Measurements from ENCODE around the gene SUGCT. TPM values are rescaled to one million over a fixed set of nuclear protein-coding genes. Genes with fewer than 3 reads are reported as not detected.

The SUGCT gene
- total and polyA plus RNA-seq, 12 donors = 8.4 to 96.4 (median 25.5) TPM

DNA sequence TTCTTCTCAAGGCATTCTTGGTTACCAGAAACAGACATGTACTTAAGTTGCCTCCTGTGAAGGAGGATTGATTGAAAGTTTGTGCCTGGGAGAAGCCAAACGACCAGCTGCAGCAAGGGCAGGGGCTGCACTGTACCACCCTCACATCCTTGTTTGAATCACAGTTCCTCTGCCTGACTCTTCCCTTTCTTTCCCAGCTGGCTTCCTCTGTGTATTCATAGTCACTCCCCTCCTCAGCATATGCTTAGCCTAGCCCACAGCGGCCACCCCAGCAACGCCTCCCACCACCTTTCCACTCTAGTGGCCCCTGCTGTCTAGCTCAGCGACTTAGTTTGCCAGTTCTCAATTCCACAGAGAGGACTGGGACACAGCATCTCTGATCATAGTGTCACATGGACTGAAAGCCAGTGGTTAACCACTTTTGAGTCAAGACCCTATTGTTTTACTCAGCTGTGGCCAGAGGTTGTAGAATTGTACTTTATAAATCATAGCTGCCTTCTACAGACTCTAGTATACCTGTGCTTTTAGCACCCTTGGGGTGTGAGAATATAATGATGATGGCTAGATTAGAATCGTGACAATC is 643.0 kb downstream of the SUGCT start:
- Histone ChIP-seq H3K27ac (no peak overlapping the region), H3K9me3 (replicated peaks in 1 of 3) (no peaks in the 10 kb centered on the region), H3K27me3 (no peaks in the 10 kb centered on the region), H3K4me3 (no peak overlapping the region), H3K4me1 (replicated peaks in 1 of 2) (peaks cover 15 to 26% of the 10 kb centered on the region in 2 donors), H3K36me3 (replicated peaks in 1 of 2) (no peaks in the 10 kb centered on the region)
- DNase-seq = no peak
- WGBS, 4 donors = 81 to 86% (median 82%) methylated on average over 5 of the region's 5 CpGs
- TF ChIP-seq, protein P1, sequence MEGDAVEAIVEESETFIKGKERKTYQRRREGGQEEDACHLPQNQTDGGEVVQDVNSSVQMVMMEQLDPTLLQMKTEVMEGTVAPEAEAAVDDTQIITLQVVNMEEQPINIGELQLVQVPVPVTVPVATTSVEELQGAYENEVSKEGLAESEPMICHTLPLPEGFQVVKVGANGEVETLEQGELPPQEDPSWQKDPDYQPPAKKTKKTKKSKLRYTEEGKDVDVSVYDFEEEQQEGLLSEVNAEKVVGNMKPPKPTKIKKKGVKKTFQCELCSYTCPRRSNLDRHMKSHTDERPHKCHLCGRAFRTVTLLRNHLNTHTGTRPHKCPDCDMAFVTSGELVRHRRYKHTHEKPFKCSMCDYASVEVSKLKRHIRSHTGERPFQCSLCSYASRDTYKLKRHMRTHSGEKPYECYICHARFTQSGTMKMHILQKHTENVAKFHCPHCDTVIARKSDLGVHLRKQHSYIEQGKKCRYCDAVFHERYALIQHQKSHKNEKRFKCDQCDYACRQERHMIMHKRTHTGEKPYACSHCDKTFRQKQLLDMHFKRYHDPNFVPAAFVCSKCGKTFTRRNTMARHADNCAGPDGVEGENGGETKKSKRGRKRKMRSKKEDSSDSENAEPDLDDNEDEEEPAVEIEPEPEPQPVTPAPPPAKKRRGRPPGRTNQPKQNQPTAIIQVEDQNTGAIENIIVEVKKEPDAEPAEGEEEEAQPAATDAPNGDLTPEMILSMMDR (IDR thresholded peaks at IDR 0.05) = no peak
- TF ChIP-seq POLR2A (IDR thresholded peaks at IDR 0.05) = no peak
- intact Hi-C loops (cut with DNase I) = no loop called here

DNA sequence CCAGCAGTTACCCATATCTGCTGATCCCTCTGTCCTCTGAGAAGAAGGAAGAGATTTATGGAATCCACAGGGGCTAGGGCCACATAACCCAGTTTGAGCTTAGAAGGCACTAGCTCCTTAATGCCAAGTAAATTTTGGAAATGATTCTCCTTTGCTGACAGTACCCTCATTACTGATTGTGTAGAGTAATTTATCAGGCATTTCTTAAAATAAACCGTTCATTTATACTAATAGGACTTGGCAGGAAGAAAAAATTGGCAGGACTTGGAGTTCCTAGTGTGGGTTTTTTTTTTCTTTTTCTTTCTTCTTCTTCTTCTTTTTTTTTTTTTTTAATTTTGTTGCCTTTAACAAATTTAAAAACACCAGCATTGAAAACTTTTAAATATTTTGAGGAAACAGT is 645.7 kb downstream of the SUGCT start:
- intact Hi-C loops (cut with DNase I) = no loop called here
- Histone ChIP-seq H3K9me3 (replicated peaks in 1 of 3) (no peaks in the 10 kb centered on the region), H3K36me3 (replicated peaks in 1 of 2) (no peaks in the 10 kb centered on the region), H3K4me1 (replicated peaks in 1 of 2) (peaks cover 15 to 26% of the 10 kb centered on the region in 2 donors), H3K27ac (peak overlapping the region in 2 of 5 donors; percentile 4 to 28), H3K27me3 (no peaks in the 10 kb centered on the region), H3K4me3 (no peak overlapping the region)
- TF ChIP-seq, protein P1 (IDR thresholded peaks at IDR 0.05) = no peak
- TF ChIP-seq POLR2A (IDR thresholded peaks at IDR 0.05) = no peak
- DNase-seq = no peak
- WGBS, 4 donors = 17 to 32% (median 25%) methylated on average over 1 of the region's 1 CpG

DNA sequence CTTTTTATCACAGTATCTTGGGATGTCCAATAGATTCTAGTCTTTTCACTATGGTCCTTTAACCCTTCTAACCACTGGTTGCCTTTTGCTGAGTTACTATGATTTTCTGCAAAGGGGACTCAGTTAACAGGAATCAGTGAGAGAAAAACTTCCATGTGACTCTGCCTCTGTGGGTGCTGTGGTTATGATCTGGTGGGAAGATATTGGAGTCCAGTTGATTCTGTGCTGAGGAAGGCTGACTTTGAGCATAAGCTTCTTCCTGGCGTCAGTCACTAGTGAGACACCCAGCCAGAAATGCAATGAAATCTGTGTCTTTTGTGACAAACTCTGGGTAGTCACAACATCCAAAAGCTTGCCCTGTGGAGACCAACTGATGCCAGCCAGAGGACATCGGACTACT is 648.0 kb downstream of the SUGCT start:
- no peak for DNase-seq
- H3K4me1 ChIP-seq (replicated peaks in 1 of 2) = peaks cover 15 to 26% of the 10 kb centered on the region in 2 donors
- 79 to 97% (median 94%) methylated on average over 2 of the region's 2 CpGs for WGBS, 4 donors
- no peak overlapping the region for H3K4me3 ChIP-seq
- H3K27me3 ChIP-seq = no peaks in the 10 kb centered on the region
- H3K27ac ChIP-seq = no peak overlapping the region
- intact Hi-C loops (cut with DNase I) = no loop called here
- H3K9me3 ChIP-seq (replicated peaks in 1 of 3) = no peaks in the 10 kb centered on the region
- TF ChIP-seq, protein P1 (IDR thresholded peaks at IDR 0.05) = no peak
- no peak for TF ChIP-seq POLR2A (IDR thresholded peaks at IDR 0.05)
- H3K36me3 ChIP-seq (replicated peaks in 1 of 2) = no peaks in the 10 kb centered on the region

DNA sequence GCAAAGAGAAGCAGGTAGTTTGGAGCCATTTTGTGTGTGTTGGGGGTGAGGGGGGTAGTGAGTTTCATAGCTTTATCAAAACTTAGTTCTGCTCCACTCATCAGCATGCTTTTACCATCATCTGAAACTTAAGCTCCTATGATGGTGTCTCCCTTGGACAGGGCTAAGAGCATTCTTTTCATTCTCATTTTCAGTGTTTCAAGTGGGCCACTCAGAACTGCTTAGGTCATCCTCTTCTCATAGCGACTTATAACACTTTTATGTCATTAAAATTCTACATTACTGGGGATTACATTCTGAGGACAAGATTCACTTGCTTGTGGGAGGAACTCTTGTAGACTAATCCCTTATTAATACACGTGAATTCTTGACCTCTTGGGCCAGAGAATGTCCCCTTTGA is 649.4 kb downstream of the SUGCT start:
- H3K27ac ChIP-seq = no peak overlapping the region
- 50 to 69% (median 64%) methylated on average over 2 of the region's 2 CpGs for WGBS, 4 donors
- H3K9me3 ChIP-seq (replicated peaks in 1 of 3) = no peaks in the 10 kb centered on the region
- no peak for DNase-seq
- no peak overlapping the region for H3K4me3 ChIP-seq
- peaks cover 15 to 26% of the 10 kb centered on the region in 2 donors for H3K4me1 ChIP-seq (replicated peaks in 1 of 2)
- no peaks in the 10 kb centered on the region for H3K27me3 ChIP-seq
- H3K36me3 ChIP-seq (replicated peaks in 1 of 2) = no peaks in the 10 kb centered on the region
- intact Hi-C loops (cut with DNase I) = no loop called here
- TF ChIP-seq, protein P1 (IDR thresholded peaks at IDR 0.05) = no peak
- TF ChIP-seq POLR2A (IDR thresholded peaks at IDR 0.05) = no peak
